NCI-H82 treated with DMSO at 0.1 percent for 48 hours (cell line): Measurements from ENCODE around the gene BAHD1.
A peak's percentile ranks its signal among the peaks of the same experiment; 100 is the strongest.

Experiments used
- DNase-seq: peaks from one replicate; lab custom pipeline; 2025; ENCODE audit not compliant: unreplicated experiment; lab: John Stamatoyannopoulos, UW

The BAHD1 gene

GRCh38 chr15:40489274-40490175 lies 48.8 kb downstream of the BAHD1 start:
- DNase-seq = no peak

GRCh38 chr15:40493089-40493840 lies 52.5 kb downstream of the BAHD1 start:
- no peak for DNase-seq

GRCh38 chr15:40495516-40495915 lies 54.8 kb downstream of the BAHD1 start:
- DNase-seq = no peak

- DNase-seq = no peak
Measured at GRCh38 chr15:40498418-40498817, 57.7 kb downstream of the BAHD1 start.

- DNase-seq = no peak
Measured at GRCh38 chr15:40498891-40499290, 58.1 kb downstream of the BAHD1 start.

- no peak for DNase-seq
Measured at GRCh38 chr15:40499931-40500330, 59.2 kb downstream of the BAHD1 start.

GRCh38 chr15:40500568-40501330 lies 60.0 kb downstream of the BAHD1 start:
- DNase-seq = no peak

- DNase-seq = no peak
Measured at GRCh38 chr15:40501487-40501886, 60.7 kb downstream of the BAHD1 start.

- DNase-seq = peak; percentile 56
Measured at GRCh38 chr15:40506964-40507571, 66.3 kb downstream of the BAHD1 start.

- no peak for DNase-seq
Measured at GRCh38 chr15:40508216-40508615, 67.5 kb downstream of the BAHD1 start.

- DNase-seq = no peak
Measured at GRCh38 chr15:40510201-40510600, 69.4 kb downstream of the BAHD1 start.

GRCh38 chr15:40511093-40511471 lies 70.3 kb downstream of the BAHD1 start:
- DNase-seq = no peak

GRCh38 chr15:40511472-40512133 lies 70.8 kb downstream of the BAHD1 start:
- DNase-seq = no peak

- DNase-seq = no peak
Measured at GRCh38 chr15:40512440-40512839, 71.7 kb downstream of the BAHD1 start.

- DNase-seq = no peak
Measured at GRCh38 chr15:40513609-40514008, 72.9 kb downstream of the BAHD1 start.

GRCh38 chr15:40516322-40516721 lies 75.6 kb downstream of the BAHD1 start:
- DNase-seq = no peak
